ENCODE data around the gene PEX14. TPM values are rescaled to one million over a fixed set of nuclear protein-coding genes. Genes with fewer than 3 reads are reported as not detected.

The PEX14 gene
- total and polyA plus RNA-seq, 2 experiments from 2014 or later, result 17.6 to 19.6 TPM

DNA sequence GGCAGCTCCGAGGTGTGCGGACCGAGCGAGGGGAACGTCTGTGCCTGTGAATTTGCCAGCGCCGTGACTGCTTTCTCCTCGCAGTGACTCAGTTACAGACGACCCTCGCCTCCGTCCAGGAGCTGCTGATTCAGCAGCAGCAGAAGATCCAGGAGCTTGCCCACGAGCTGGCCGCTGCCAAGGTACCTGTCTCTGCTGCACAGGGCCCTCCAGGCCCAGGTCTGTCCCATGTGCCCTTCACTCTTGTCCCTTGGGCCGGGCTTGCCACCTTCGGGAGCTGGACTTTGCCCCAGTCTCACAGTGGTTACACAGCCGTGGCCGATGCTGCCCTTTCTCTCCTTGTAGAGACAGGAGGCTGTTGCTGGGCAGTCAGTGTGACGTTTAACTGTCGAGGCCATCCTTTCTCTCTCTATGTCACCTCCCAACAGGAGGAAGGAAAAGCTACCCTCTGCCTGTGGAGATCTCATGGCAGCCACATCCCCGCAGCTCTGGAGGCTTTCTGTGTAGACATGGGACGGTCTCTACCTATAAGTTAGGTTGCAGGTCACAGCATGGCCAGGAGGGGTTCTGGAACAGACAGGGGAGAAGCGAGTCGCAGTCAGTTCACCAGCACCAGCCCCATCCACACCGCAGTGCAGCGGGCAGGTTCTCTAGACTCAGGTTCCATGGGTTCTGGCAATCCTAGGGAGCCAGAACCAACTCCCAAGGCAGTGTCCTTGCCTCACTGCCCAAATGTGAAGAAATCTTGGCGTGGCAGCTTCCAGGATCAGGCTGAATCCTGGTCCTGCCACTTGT lies 149.7 kb downstream of the PEX14 start:
- Histone ChIP-seq H3K9me2 (ENCODE audit: insufficient read depth) (no peaks in the 10 kb centered on the region), H3K4me1 (ENCODE audit: insufficient read depth) (no peaks in the 10 kb centered on the region), H2AFZ (no peak overlapping the region), H3K79me2 (replicated peaks; ENCODE audit: insufficient read depth) (no peaks in the 10 kb centered on the region), H4K20me1 (replicated peaks; ENCODE audit: insufficient read depth) (no peaks in the 10 kb centered on the region), H3K4me3 (no peak overlapping the region), H3K4me2 (no peak overlapping the region), H3K27ac (ENCODE audit: low read depth) (no peak overlapping the region), H3K27me3 (ENCODE audit: insufficient read depth) (no peaks in the 10 kb centered on the region), H3F3A (replicated peaks; ENCODE audit: low read depth) (no peaks in the 10 kb centered on the region), H3K36me3 (ENCODE audit: insufficient read depth) (no peaks in the 10 kb centered on the region)
- Mint-ChIP-seq H3K27ac (no peak overlapping the region), H3K9me3 (no peaks in the 10 kb centered on the region; the same call in 2 of the 3 replicates), H3K4me3 (no peak overlapping the region), H3K4me1 (no peaks in the 10 kb centered on the region; the same call in 2 of the 3 replicates), H3K27me3 (ENCODE audit: insufficient read depth, low read depth, poor library complexity) (peaks cover 16% of the 10 kb centered on the region), H3K36me3 (ENCODE audit: low read depth) (no peaks in the 10 kb centered on the region)
- ATAC-seq (no peak), DNase-seq (ENCODE audit: low spot score) (no peak)
- TF ChIP-seq CREB1 (CRISPR knock-in tag; IDR thresholded peaks at IDR 0.05; ENCODE audit: low read depth), result no peak
- TF ChIP-seq POLR2AphosphoS5 (IDR thresholded peaks at IDR 0.05; ENCODE audit: low read depth), result no peak
- no peak for TF ChIP-seq ETS1 (IDR thresholded peaks at IDR 0.05)

DNA sequence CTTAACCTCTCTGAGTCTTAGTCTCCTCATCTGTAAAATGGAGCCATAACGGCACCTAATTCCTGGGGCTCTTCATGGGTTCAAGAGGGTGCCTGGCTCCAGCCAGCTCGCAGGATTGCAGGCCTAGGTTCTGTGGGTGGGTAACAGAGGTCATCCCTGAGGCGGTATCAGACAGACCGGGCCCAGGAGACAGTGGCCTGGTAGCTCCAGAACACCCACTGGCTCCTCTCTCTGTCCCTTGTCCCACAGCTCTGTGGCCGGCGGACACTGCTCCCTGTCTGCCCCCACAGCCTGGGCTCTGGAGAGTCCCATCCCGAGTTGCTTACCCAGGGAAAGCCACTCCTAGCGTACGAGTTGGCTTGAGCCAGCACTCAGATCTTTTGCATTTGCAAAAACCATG lies 150.3 kb downstream of the PEX14 start:
- Mint-ChIP-seq H3K4me1 (no peaks in the 10 kb centered on the region; the same call in 2 of the 3 replicates), H3K27ac (no peak overlapping the region), H3K36me3 (ENCODE audit: low read depth) (no peaks in the 10 kb centered on the region), H3K27me3 (ENCODE audit: insufficient read depth, low read depth, poor library complexity) (peaks cover 13% of the 10 kb centered on the region), H3K9me3 (no peaks in the 10 kb centered on the region; the same call in 2 of the 3 replicates), H3K4me3 (no peak overlapping the region)
- Histone ChIP-seq H3F3A (replicated peaks; ENCODE audit: low read depth) (no peaks in the 10 kb centered on the region), H3K27ac (ENCODE audit: low read depth) (no peak overlapping the region), H4K20me1 (replicated peaks; ENCODE audit: insufficient read depth) (no peaks in the 10 kb centered on the region), H2AFZ (no peak overlapping the region), H3K79me2 (replicated peaks; ENCODE audit: insufficient read depth) (no peaks in the 10 kb centered on the region), H3K4me3 (no peak overlapping the region), H3K9me2 (ENCODE audit: insufficient read depth) (no peaks in the 10 kb centered on the region), H3K27me3 (ENCODE audit: insufficient read depth) (no peaks in the 10 kb centered on the region), H3K36me3 (ENCODE audit: insufficient read depth) (no peaks in the 10 kb centered on the region), H3K4me1 (ENCODE audit: insufficient read depth) (no peaks in the 10 kb centered on the region), H3K4me2 (no peak overlapping the region)
- ATAC-seq, result no peak
- no peak for DNase-seq (ENCODE audit: low spot score)
- TF ChIP-seq NANOG (IDR thresholded peaks at IDR 0.05; ENCODE audit: borderline replicate concordance), result no peak
- no peak for TF ChIP-seq EZH2phosphoT487 (IDR thresholded peaks at IDR 0.05; ENCODE audit: unreplicated experiment)
- no peak for TF ChIP-seq CTCF (conservative IDR thresholded peaks at IDR 0.05; ENCODE audit: low read depth in 2 of 2)
- no peak for TF ChIP-seq STAT1 (IDR thresholded peaks at IDR 0.05; ENCODE audit: unreplicated experiment)
- TF ChIP-seq REST (IDR thresholded peaks at IDR 0.05; ENCODE audit: unreplicated experiment), result no peak
- no peak for TF ChIP-seq ZNF114 (CRISPR knock-in tag; IDR thresholded peaks at IDR 0.05)
- TF ChIP-seq POLR2AphosphoS5 (IDR thresholded peaks at IDR 0.05; ENCODE audit: low read depth), result no peak
- no peak for TF ChIP-seq JUNB (IDR thresholded peaks at IDR 0.05; ENCODE audit: unreplicated experiment)
- no peak for TF ChIP-seq CREB1 (CRISPR knock-in tag; IDR thresholded peaks at IDR 0.05; ENCODE audit: low read depth)

Data from GM23338 (cell line).